ENCODE results near the gene ZNF79.

Gene ZNF79

GRCh38 chr9:127450830-127451607 is 26.8 kb downstream of the ZNF79 start, which contains the start of the genes LRSAM1 and RPL12 (continued):
- TF ChIP-seq POU6F1 (CRISPR knock-in tag; IDR thresholded peaks at IDR 0.05; ENCODE audit: borderline replicate concordance, low read depth) (no peak), RARB (CRISPR knock-in tag; IDR thresholded peaks at IDR 0.05) (no peak), ESRRG (CRISPR knock-in tag; IDR thresholded peaks at IDR 0.05) (no peak), ZNF565 (CRISPR knock-in tag; conservative IDR thresholded peaks at IDR 0.05; ENCODE audit: low read depth) (no peak), CREB5 (CRISPR knock-in tag; IDR thresholded peaks at IDR 0.05; ENCODE audit: low read depth) (no peak), ZNF8 (CRISPR knock-in tag; IDR thresholded peaks at IDR 0.05) (no peak), ZNF70 (CRISPR knock-in tag; IDR thresholded peaks at IDR 0.05) (no peak), SNAI2 (CRISPR knock-in tag; IDR thresholded peaks at IDR 0.05) (no peak)
- TF ChIP-seq, protein P1, sequence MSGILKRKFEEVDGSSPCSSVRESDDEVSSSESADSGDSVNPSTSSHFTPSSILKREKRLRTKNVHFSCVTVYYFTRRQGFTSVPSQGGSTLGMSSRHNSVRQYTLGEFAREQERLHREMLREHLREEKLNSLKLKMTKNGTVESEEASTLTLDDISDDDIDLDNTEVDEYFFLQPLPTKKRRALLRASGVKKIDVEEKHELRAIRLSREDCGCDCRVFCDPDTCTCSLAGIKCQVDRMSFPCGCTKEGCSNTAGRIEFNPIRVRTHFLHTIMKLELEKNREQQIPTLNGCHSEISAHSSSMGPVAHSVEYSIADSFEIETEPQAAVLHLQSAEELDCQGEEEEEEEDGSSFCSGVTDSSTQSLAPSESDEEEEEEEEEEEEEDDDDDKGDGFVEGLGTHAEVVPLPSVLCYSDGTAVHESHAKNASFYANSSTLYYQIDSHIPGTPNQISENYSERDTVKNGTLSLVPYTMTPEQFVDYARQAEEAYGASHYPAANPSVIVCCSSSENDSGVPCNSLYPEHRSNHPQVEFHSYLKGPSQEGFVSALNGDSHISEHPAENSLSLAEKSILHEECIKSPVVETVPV (CRISPR knock-in tag; IDR thresholded peaks at IDR 0.05) = peak; percentile 72; the same call in 1 of the 2 replicates

DNA sequence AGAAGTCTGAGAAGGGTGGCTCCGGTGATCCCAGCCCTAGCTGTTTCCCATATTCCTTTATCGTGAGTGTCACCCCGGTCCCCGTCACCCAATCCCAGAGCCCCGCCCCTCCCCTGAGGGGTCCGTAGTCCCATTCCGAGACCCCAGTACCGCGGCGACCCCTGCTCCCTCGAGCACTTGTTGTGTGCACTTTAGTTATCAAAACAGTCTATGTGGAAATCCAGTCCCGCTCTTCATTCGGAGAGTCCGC is 27.4 kb downstream of the ZNF79 start:
- TF ChIP-seq RARB (CRISPR knock-in tag; IDR thresholded peaks at IDR 0.05) (no peak), OSR1 (CRISPR knock-in tag; IDR thresholded peaks at IDR 0.05) (no peak), TCF4 (CRISPR knock-in tag; IDR thresholded peaks at IDR 0.05; ENCODE audit: borderline replicate concordance) (no peak), ARNTL (CRISPR knock-in tag; IDR thresholded peaks at IDR 0.05; ENCODE audit: borderline replicate concordance, low read depth) (no peak), GLIS3 (CRISPR knock-in tag; IDR thresholded peaks at IDR 0.05) (no peak), SNAI2 (CRISPR knock-in tag; IDR thresholded peaks at IDR 0.05) (no peak), PPARA (CRISPR knock-in tag; IDR thresholded peaks at IDR 0.05; ENCODE audit: borderline replicate concordance) (no peak), TSHZ2 (CRISPR knock-in tag; IDR thresholded peaks at IDR 0.05) (no peak), CSDC2 (CRISPR knock-in tag; IDR thresholded peaks at IDR 0.05) (no peak), ZNF70 (CRISPR knock-in tag; IDR thresholded peaks at IDR 0.05) (no peak), ZFP3 (CRISPR knock-in tag; IDR thresholded peaks at IDR 0.05) (no peak)
- TF ChIP-seq, protein P2, sequence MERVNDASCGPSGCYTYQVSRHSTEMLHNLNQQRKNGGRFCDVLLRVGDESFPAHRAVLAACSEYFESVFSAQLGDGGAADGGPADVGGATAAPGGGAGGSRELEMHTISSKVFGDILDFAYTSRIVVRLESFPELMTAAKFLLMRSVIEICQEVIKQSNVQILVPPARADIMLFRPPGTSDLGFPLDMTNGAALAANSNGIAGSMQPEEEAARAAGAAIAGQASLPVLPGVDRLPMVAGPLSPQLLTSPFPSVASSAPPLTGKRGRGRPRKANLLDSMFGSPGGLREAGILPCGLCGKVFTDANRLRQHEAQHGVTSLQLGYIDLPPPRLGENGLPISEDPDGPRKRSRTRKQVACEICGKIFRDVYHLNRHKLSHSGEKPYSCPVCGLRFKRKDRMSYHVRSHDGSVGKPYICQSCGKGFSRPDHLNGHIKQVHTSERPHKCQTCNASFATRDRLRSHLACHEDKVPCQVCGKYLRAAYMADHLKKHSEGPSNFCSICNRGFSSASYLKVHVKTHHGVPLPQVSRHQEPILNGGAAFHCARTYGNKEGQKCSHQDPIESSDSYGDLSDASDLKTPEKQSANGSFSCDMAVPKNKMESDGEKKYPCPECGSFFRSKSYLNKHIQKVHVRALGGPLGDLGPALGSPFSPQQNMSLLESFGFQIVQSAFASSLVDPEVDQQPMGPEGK (CRISPR knock-in tag; IDR thresholded peaks at IDR 0.05; ENCODE audit: borderline replicate concordance) = no peak
- TF ChIP-seq, protein P1 (CRISPR knock-in tag; IDR thresholded peaks at IDR 0.05) = no peak
- ATAC-seq = no peak

Measured in SK-N-SH treated with all-trans-retinoic acid at 6 μM for 48 hours (cell line).